OCI-LY1 (cell line): ENCODE results near the gene PRKAB1.

Source experiments
- CTCF ChIP-seq: fragments of 200-600 bp; sonication (generic), shearing (Covaris generic); IDR thresholded peaks from 2 replicates; pipeline ENCODE4 v1.5.1; 2017; ENCODE audit warnings: mild to moderate bottlenecking, antibody characterized with exemption, low read length, moderate library complexity, mixed read lengths
- EZH2 ChIP-seq: fragments of 200-600 bp; sonication (generic), shearing (Covaris generic); IDR thresholded peaks from 2 replicates; pipeline ENCODE4 v1.8.0; 2017; ENCODE audit warnings: borderline replicate concordance, mixed run types, mild to moderate bottlenecking, antibody characterized with exemption, low read length, moderate library complexity, mixed read lengths

DNA sequence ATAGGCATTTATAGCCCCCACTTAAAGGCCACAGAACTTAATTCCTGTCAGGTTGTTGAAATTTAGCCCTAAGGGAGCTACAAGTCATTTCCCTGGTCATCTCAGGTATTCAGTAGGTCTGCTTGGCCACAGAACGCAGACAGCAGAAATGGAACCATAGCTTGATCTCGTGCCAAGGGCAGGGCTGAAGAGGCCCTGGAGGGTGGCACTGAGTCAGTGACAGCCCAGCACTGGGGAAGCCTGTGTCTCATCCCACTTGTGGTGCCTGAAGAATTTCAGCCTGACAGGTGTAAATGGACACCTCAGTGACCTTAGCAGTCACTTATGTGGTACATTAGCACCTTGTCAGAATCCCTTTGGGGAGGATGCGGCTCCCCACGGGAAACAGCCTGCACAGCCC, 6.6 kb downstream of the PRKAB1 start:
- no peak for TF ChIP-seq CTCF
- TF ChIP-seq EZH2, result no peak
